HFF-Myc (cell line): ENCODE data around the gene CEP43.
"Not testable (repeated sequence)": the region's sequence is repeated elsewhere in the genome, so short reads cannot be mapped to it uniquely, and the experiment has no call there.

Source experiments
- DNase-seq: peaks from one replicate; pipeline ENCODE4 v3.0.0-alpha.2; 2011; ENCODE audit warnings: low read depth; ENCODE audit errors: extremely low read depth
- H3K4me3 ChIP-seq: replicated peaks from 2 replicates; pipeline ENCODE4 v1.5.1; 2011; ENCODE audit warnings: low read depth, mild to moderate bottlenecking, control low read depth, low read length
- TF ChIP-seq, protein P1 (sequence below): IDR thresholded peaks from 2 replicates; pipeline ENCODE4 v1.5.1; 2012; ENCODE audit warnings: mild to moderate bottlenecking, low read depth, low read length, control low read depth; ENCODE audit errors: missing control alignments

The CEP43 gene, protein sequence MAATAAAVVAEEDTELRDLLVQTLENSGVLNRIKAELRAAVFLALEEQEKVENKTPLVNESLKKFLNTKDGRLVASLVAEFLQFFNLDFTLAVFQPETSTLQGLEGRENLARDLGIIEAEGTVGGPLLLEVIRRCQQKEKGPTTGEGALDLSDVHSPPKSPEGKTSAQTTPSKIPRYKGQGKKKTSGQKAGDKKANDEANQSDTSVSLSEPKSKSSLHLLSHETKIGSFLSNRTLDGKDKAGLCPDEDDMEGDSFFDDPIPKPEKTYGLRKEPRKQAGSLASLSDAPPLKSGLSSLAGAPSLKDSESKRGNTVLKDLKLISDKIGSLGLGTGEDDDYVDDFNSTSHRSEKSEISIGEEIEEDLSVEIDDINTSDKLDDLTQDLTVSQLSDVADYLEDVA

DNA sequence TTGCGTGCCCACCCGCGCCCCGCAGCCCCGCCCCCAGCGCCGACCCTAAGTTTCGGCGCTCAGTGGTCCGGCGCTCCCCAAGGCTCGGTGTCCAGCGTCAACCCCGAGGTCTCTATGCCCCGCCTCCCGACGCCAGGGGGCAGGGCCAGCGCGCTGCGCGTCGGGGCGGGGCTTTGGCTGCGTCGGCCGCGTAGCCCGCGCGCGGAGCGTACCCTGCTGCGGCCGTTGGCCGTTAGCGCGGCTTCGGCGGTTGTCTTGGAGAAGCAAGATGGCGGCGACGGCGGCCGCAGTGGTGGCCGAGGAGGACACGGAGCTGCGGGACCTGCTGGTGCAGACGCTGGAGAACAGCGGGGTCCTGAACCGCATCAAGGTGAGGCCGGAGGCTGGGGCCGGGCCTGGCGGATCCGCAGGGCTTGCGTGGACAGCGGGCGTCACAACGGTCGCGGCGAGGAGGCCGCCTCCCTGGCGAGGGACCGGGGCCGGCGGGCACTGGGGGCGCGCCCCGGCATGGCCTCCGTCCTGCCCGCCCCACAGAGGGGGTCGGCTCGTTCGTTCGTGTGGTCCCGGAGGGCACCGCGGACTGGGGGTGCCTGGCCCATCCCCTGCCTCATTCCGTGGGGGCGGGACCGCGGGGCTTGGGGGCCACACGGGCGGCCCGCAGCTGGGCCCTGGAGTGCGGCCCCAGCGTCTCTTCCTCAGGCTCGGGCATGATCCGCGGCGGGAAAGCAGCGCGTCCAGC, at the start of gene CEP43:
Gene CEP43, plus strand, starts transcription at position 253 of the 739 bp plus-strand sequence. Its CDS starts 16 bp downstream, at position 269.
- TF ChIP-seq, protein P1, sequence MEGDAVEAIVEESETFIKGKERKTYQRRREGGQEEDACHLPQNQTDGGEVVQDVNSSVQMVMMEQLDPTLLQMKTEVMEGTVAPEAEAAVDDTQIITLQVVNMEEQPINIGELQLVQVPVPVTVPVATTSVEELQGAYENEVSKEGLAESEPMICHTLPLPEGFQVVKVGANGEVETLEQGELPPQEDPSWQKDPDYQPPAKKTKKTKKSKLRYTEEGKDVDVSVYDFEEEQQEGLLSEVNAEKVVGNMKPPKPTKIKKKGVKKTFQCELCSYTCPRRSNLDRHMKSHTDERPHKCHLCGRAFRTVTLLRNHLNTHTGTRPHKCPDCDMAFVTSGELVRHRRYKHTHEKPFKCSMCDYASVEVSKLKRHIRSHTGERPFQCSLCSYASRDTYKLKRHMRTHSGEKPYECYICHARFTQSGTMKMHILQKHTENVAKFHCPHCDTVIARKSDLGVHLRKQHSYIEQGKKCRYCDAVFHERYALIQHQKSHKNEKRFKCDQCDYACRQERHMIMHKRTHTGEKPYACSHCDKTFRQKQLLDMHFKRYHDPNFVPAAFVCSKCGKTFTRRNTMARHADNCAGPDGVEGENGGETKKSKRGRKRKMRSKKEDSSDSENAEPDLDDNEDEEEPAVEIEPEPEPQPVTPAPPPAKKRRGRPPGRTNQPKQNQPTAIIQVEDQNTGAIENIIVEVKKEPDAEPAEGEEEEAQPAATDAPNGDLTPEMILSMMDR: no peak
- peak within 1 kb of the TSS; percentile 93 for H3K4me3 ChIP-seq
- DNase-seq: peak; percentile 79

DNA sequence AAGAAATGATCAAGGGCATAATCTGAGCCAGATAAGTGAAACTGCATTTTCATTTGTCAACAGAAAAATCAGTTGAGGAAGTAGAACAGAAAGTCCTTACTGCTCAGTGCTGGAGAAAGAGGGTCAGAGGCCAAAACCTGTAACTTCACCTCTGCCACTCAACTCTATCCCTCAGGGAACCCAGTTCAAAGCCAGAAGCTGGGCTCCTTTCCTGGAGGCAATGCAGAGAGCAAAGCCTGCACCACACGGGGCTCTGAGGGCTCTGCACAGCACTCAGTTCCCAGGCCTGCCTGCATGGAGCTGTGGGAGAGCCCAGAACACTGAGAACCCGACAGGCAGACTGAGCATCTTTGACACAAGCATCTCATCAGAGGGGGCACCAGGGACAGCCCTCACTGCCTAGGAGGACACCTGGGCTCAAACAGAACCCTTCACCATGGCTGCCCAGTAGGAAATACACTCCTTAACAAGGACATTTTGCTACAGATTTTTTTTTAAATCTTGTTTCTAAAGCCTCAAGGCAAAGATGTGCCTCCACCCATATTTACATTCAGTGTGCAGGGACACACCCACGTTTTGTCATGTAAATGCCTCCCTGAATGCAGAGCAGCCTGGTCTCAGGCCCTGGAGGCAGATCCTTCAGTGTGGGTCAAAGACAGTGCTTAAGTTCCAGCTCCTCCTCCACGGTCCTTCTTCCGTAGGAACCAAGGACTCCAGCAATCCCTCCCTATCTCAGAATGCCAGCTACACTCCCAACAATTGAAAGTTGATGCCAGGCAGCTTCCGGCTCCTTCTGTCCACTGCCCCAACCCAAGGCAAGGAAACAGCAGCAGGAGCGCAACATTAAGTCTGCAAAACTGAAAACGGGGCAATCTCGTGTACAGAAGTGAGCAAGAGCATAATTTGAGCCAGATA, 49.4 kb upstream of the CEP43 start:
- DNase-seq: no peak
- TF ChIP-seq, protein P1: no peak
- no peak overlapping the region for H3K4me3 ChIP-seq

DNA sequence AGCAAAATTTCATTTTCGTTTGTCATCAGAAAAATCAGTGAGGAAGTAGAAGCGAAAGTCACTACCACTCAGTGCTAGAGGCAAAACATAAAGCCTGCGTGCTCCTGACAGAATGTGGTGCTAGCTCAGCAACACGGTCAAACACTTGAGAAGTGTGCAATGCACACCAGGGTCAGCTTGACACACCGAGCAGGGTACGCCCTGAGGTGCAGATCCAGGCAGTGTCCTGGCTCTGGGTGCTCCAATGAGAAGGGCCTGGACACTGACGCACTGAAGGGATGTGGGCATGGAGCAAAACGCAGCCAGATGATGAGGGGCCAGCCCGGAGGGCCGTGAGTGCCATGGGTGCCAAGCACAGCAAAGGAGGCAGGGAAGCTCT, 48.8 kb upstream of the CEP43 start:
- TF ChIP-seq, protein P1: no peak
- DNase-seq: no peak
- no peak overlapping the region for H3K4me3 ChIP-seq

DNA sequence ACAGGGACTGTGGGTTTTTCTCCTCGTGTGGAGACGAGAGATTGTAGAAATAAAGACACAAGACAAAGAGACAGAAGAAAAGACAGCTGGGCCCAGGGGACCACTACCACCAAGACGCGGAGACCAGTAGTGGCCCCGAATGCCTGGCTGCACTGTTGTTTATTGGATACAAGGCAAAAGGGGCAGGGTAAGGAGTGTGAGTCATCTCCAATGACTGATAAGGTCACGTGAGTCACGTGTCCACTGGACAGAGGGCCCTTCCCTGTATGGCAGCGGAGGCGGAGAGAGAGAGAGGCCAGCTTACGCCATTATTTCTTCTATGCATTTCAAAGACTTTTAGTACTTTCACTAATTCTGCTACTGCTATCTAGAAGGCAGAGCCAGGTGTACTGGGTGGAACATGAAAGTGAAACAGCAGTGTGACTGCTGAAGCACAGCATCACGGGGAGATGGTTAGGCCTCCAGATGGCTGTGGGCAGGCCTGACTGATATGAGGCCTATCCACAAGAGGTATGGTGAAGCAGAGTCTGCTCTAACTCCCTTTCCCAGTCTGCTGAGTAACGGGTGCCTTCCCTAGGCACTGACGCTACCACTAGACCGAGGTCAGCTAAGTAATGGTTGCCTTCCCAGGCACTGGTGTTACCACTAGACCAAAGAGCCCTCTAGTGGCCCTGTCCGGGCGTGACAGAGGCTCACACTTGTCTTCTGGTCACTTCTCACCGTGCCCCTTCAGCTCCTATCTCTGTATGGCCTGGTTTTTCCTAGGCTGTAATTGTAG, 48.1 kb upstream of the CEP43 start:
- TF ChIP-seq, protein P1: peak; percentile 68
- not testable (repeated sequence) for H3K4me3 ChIP-seq
- peak; percentile 38 for DNase-seq

DNA sequence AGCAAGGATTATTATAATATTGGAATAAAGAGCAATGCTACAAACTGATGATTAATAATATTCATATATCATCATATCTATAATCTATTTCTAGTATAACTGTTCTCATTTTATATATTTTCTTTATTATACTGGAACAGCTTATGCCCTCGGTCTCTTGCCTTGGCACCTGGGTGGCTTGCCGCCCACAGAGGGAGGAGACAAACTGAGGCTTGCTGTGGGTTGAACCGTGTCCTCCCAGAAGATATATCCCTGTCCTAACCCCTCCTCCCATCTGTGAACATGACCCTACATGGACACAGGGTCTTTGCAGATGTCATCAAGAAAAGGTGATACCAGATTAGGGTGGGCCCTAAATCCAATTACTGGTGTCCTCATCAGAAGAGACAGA, 47.5 kb upstream of the CEP43 start:
- DNase-seq: no peak
- H3K4me3 ChIP-seq: no peak overlapping the region
- TF ChIP-seq, protein P1: peak; percentile 30

DNA sequence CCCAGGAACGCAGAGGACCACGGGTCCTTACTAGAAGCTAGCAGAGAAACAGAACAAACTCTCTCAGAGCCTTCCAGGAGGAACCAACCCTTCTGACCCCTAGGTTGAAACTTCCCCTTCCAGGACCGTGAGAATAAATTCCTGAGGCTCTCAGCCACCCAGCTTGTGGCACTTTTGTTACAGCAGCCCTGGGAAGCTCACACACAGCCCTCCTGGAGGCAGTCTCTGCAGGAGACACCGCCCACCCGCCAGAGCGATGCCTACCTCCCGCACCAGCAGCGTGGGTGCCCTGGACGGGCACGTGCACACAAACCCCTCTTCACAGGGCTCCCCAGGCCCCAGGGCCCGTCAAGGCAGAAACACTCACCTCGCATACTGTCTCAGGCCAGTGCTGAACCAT, 47.1 kb upstream of the CEP43 start:
- TF ChIP-seq, protein P1: no peak
- H3K4me3 ChIP-seq: no peak overlapping the region
- DNase-seq: no peak
